HEK293 (cell line): ENCODE results near the gene ITPKC.

Experiments used
- HOXD13 ChIP-seq: sonication (generic); formaldehyde crosslinking; IDR thresholded peaks from 2 replicates; pipeline ENCODE4 v1.8.0; 2022; ENCODE audit warnings: missing genetic modification reagents, borderline replicate concordance
- SCRT2 ChIP-seq: fragments of 450-650 bp; formaldehyde crosslinking; IDR thresholded peaks from 2 replicates; pipeline ENCODE4 v1.5.1; 2016; ENCODE audit warnings: missing biosample characterization, missing genetic modification characterization
- ZEB2 ChIP-seq: fragments of 450-650 bp; formaldehyde crosslinking; IDR thresholded peaks from 2 replicates; pipeline ENCODE4 v1.5.1; 2016; ENCODE audit warnings: missing biosample characterization, missing genetic modification characterization
- ZNF19 ChIP-seq: fragments of 450-650 bp; formaldehyde crosslinking; IDR thresholded peaks from 2 replicates; pipeline ENCODE4; 2016; ENCODE audit warnings: missing biosample characterization, missing genetic modification characterization, low read depth
- ZNF221 ChIP-seq: fragments of 450-650 bp; formaldehyde crosslinking; IDR thresholded peaks from 2 replicates; pipeline ENCODE4 v1.5.1; 2017; ENCODE audit warnings: missing biosample characterization, missing genetic modification characterization, borderline replicate concordance
- ZNF23 ChIP-seq: fragments of 450-650 bp; formaldehyde crosslinking; IDR thresholded peaks from 2 replicates; pipeline ENCODE4 v1.5.1; 2016; ENCODE audit warnings: missing biosample characterization, missing genetic modification characterization, borderline replicate concordance
- ZNF311 ChIP-seq: fragments of 450-650 bp; formaldehyde crosslinking; IDR thresholded peaks from 2 replicates; pipeline ENCODE4 v1.5.1; 2017; ENCODE audit warnings: missing biosample characterization, missing genetic modification characterization, borderline replicate concordance
- ZNF404 ChIP-seq: fragments of 450-650 bp; formaldehyde crosslinking; IDR thresholded peaks from 2 replicates; pipeline ENCODE4 v1.5.1; 2017; ENCODE audit warnings: missing biosample characterization, missing genetic modification characterization
- ZNF473 ChIP-seq: fragments of 450-650 bp; formaldehyde crosslinking; IDR thresholded peaks from 2 replicates; pipeline ENCODE4 v1.5.1; 2017; ENCODE audit warnings: missing biosample characterization, missing genetic modification characterization
- ZNF501 ChIP-seq: fragments of 450-650 bp; formaldehyde crosslinking; IDR thresholded peaks from 2 replicates; pipeline ENCODE4 v1.5.1; 2016; ENCODE audit warnings: missing biosample characterization, missing genetic modification characterization
- ZNF555 ChIP-seq: fragments of 450-650 bp; formaldehyde crosslinking; conservative IDR thresholded peaks from 2 replicates; pipeline ENCODE4 v1.5.1; 2017; ENCODE audit warnings: missing biosample characterization, mild to moderate bottlenecking, missing genetic modification characterization, inconsistent platforms
- ZNF558 ChIP-seq: fragments of 450-650 bp; formaldehyde crosslinking; IDR thresholded peaks from 2 replicates; pipeline ENCODE4 v1.5.1; 2016; ENCODE audit warnings: missing biosample characterization, missing genetic modification characterization
- ZXDB ChIP-seq: fragments of 450-650 bp; formaldehyde crosslinking; IDR thresholded peaks from 2 replicates; pipeline ENCODE4 v1.5.1; 2016; ENCODE audit warnings: missing biosample characterization, missing genetic modification characterization
- TF ChIP-seq, protein P1 (sequence below): fragments of 450-650 bp; formaldehyde crosslinking; IDR thresholded peaks from 2 replicates; pipeline ENCODE4 v1.5.1; 2016; ENCODE audit warnings: missing biosample characterization, missing genetic modification characterization, low read depth
- TF ChIP-seq, protein P2 (sequence below): fragments of 450-650 bp; formaldehyde crosslinking; IDR thresholded peaks from 2 replicates; pipeline ENCODE4 v1.5.1; 2016; ENCODE audit warnings: missing biosample characterization, missing genetic modification characterization
- TF ChIP-seq, protein P3 (sequence below): fragments of 450-650 bp; formaldehyde crosslinking; IDR thresholded peaks from 2 replicates; pipeline ENCODE4 v1.5.1; 2017; ENCODE audit warnings: missing biosample characterization, missing genetic modification characterization
- TF ChIP-seq, protein P4 (sequence below): fragments of 450-650 bp; formaldehyde crosslinking; IDR thresholded peaks from 2 replicates; pipeline ENCODE4 v1.5.1; 2016; ENCODE audit warnings: missing biosample characterization, missing genetic modification characterization
- TF ChIP-seq, protein P5 (sequence below): fragments of 450-650 bp; formaldehyde crosslinking; IDR thresholded peaks from 2 replicates; pipeline ENCODE4 v1.5.1; 2017; ENCODE audit warnings: missing biosample characterization, missing genetic modification characterization
- TF ChIP-seq, protein P6 (sequence below): fragments of 450-650 bp; formaldehyde crosslinking; IDR thresholded peaks from 2 replicates; pipeline ENCODE4 v1.5.1; 2017; ENCODE audit warnings: missing biosample characterization, missing genetic modification characterization
- TF ChIP-seq, protein P7 (sequence below): fragments of 450-650 bp; formaldehyde crosslinking; IDR thresholded peaks from 2 replicates; pipeline ENCODE4 v1.5.1; 2016; ENCODE audit warnings: missing biosample characterization, missing genetic modification characterization, low read depth
- TF ChIP-seq, protein P8 (sequence below): fragments of 450-650 bp; formaldehyde crosslinking; IDR thresholded peaks from 2 replicates; pipeline ENCODE4 v1.5.1; 2016; ENCODE audit warnings: missing biosample characterization, missing genetic modification characterization
- TF ChIP-seq, protein P9 (sequence below): fragments of 450-650 bp; formaldehyde crosslinking; IDR thresholded peaks from 2 replicates; pipeline ENCODE4 v1.5.1; 2016; ENCODE audit warnings: missing biosample characterization, missing genetic modification characterization

The ITPKC gene

DNA sequence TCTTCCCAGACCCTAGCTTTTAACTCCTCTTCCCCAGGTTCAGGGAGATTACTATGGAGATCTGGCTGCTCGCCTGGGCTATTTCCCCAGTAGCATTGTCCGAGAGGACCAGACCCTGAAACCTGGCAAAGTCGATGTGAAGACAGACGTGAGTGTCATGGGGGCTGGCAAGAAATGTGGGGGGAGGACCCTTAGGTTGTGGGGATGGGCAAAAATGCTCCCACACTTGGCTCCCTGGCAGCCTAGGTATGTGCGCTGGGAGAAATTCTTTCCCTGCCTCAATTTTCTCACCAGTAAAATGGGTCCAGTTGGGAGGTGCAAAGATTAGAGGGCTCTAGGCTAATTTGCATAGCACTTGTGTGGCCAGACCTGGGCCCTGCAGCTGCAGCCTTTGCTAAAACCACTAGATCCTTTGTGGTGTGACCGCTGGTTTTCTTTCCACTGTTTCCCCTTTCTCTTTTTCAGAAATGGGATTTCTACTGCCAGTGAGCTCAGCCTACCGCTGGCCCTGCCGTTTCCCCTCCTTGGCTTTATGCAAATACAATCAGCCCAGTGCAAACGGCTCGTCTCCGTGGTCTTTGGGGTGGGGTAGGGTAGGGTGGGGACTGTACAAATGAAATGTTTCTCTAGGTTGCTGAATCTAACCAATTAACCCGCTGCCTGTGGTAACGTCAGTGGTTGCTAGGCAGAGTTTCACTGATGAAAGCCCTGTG is 60.2 kb downstream of the ITPKC start (continued):
- 0 out of 2 replicates have a peak, but pooled peaks have one; percentile 44 for TF ChIP-seq ZNF558 (tag by site-specific recombination)
- no peak for TF ChIP-seq ZNF19
- TF ChIP-seq, protein P1, sequence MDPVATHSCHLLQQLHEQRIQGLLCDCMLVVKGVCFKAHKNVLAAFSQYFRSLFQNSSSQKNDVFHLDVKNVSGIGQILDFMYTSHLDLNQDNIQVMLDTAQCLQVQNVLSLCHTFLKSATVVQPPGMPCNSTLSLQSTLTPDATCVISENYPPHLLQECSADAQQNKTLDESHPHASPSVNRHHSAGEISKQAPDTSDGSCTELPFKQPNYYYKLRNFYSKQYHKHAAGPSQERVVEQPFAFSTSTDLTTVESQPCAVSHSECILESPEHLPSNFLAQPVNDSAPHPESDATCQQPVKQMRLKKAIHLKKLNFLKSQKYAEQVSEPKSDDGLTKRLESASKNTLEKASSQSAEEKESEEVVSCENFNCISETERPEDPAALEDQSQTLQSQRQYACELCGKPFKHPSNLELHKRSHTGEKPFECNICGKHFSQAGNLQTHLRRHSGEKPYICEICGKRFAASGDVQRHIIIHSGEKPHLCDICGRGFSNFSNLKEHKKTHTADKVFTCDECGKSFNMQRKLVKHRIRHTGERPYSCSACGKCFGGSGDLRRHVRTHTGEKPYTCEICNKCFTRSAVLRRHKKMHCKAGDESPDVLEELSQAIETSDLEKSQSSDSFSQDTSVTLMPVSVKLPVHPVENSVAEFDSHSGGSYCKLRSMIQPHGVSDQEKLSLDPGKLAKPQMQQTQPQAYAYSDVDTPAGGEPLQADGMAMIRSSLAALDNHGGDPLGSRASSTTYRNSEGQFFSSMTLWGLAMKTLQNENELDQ (tag by site-specific recombination): no peak
- no peak for TF ChIP-seq ZNF555 (tag by site-specific recombination)
- no peak for TF ChIP-seq SCRT2
- TF ChIP-seq, protein P2, sequence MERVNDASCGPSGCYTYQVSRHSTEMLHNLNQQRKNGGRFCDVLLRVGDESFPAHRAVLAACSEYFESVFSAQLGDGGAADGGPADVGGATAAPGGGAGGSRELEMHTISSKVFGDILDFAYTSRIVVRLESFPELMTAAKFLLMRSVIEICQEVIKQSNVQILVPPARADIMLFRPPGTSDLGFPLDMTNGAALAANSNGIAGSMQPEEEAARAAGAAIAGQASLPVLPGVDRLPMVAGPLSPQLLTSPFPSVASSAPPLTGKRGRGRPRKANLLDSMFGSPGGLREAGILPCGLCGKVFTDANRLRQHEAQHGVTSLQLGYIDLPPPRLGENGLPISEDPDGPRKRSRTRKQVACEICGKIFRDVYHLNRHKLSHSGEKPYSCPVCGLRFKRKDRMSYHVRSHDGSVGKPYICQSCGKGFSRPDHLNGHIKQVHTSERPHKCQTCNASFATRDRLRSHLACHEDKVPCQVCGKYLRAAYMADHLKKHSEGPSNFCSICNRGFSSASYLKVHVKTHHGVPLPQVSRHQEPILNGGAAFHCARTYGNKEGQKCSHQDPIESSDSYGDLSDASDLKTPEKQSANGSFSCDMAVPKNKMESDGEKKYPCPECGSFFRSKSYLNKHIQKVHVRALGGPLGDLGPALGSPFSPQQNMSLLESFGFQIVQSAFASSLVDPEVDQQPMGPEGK (tag by site-specific recombination): no peak; the same call in 1 of the 2 replicates
- TF ChIP-seq ZXDB (tag by site-specific recombination): 0 out of 2 replicates have a peak, but pooled peaks have one; percentile 12
- no peak for TF ChIP-seq ZNF311 (tag by site-specific recombination)
- TF ChIP-seq, protein P3, sequence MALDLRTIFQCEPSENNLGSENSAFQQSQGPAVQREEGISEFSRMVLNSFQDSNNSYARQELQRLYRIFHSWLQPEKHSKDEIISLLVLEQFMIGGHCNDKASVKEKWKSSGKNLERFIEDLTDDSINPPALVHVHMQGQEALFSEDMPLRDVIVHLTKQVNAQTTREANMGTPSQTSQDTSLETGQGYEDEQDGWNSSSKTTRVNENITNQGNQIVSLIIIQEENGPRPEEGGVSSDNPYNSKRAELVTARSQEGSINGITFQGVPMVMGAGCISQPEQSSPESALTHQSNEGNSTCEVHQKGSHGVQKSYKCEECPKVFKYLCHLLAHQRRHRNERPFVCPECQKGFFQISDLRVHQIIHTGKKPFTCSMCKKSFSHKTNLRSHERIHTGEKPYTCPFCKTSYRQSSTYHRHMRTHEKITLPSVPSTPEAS: no peak; the same call in 1 of the 2 replicates
- TF ChIP-seq, protein P4, sequence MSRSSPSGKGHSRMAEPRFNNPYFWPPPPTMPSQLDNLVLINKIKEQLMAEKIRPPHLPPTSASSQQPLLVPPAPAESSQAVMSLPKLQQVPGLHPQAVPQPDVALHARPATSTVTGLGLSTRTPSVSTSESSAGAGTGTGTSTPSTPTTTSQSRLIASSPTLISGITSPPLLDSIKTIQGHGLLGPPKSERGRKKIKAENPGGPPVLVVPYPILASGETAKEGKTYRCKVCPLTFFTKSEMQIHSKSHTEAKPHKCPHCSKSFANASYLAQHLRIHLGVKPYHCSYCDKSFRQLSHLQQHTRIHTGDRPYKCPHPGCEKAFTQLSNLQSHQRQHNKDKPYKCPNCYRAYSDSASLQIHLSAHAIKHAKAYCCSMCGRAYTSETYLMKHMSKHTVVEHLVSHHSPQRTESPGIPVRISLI (tag by site-specific recombination): no peak
- TF ChIP-seq ZNF501 (tag by site-specific recombination): no peak
- TF ChIP-seq, protein P5, sequence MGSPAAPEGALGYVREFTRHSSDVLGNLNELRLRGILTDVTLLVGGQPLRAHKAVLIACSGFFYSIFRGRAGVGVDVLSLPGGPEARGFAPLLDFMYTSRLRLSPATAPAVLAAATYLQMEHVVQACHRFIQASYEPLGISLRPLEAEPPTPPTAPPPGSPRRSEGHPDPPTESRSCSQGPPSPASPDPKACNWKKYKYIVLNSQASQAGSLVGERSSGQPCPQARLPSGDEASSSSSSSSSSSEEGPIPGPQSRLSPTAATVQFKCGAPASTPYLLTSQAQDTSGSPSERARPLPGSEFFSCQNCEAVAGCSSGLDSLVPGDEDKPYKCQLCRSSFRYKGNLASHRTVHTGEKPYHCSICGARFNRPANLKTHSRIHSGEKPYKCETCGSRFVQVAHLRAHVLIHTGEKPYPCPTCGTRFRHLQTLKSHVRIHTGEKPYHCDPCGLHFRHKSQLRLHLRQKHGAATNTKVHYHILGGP (tag by site-specific recombination): no peak
- no peak for TF ChIP-seq ZEB2
- TF ChIP-seq, protein P6, sequence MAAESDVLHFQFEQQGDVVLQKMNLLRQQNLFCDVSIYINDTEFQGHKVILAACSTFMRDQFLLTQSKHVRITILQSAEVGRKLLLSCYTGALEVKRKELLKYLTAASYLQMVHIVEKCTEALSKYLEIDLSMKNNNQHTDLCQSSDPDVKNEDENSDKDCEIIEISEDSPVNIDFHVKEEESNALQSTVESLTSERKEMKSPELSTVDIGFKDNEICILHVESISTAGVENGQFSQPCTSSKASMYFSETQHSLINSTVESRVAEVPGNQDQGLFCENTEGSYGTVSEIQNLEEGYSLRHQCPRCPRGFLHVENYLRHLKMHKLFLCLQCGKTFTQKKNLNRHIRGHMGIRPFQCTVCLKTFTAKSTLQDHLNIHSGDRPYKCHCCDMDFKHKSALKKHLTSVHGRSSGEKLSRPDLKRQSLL (tag by site-specific recombination): 0 out of 2 replicates have a peak, but pooled peaks have one; percentile 35
- TF ChIP-seq ZNF221 (tag by site-specific recombination): no peak
- TF ChIP-seq, protein P7, sequence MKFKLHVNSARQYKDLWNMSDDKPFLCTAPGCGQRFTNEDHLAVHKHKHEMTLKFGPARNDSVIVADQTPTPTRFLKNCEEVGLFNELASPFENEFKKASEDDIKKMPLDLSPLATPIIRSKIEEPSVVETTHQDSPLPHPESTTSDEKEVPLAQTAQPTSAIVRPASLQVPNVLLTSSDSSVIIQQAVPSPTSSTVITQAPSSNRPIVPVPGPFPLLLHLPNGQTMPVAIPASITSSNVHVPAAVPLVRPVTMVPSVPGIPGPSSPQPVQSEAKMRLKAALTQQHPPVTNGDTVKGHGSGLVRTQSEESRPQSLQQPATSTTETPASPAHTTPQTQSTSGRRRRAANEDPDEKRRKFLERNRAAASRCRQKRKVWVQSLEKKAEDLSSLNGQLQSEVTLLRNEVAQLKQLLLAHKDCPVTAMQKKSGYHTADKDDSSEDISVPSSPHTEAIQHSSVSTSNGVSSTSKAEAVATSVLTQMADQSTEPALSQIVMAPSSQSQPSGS (tag by site-specific recombination): no peak
- TF ChIP-seq ZNF404: no peak
- TF ChIP-seq, protein P8, sequence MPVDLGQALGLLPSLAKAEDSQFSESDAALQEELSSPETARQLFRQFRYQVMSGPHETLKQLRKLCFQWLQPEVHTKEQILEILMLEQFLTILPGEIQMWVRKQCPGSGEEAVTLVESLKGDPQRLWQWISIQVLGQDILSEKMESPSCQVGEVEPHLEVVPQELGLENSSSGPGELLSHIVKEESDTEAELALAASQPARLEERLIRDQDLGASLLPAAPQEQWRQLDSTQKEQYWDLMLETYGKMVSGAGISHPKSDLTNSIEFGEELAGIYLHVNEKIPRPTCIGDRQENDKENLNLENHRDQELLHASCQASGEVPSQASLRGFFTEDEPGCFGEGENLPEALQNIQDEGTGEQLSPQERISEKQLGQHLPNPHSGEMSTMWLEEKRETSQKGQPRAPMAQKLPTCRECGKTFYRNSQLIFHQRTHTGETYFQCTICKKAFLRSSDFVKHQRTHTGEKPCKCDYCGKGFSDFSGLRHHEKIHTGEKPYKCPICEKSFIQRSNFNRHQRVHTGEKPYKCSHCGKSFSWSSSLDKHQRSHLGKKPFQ (tag by site-specific recombination): no peak
- no peak for TF ChIP-seq ZNF473 (tag by site-specific recombination)
- TF ChIP-seq, protein P9, sequence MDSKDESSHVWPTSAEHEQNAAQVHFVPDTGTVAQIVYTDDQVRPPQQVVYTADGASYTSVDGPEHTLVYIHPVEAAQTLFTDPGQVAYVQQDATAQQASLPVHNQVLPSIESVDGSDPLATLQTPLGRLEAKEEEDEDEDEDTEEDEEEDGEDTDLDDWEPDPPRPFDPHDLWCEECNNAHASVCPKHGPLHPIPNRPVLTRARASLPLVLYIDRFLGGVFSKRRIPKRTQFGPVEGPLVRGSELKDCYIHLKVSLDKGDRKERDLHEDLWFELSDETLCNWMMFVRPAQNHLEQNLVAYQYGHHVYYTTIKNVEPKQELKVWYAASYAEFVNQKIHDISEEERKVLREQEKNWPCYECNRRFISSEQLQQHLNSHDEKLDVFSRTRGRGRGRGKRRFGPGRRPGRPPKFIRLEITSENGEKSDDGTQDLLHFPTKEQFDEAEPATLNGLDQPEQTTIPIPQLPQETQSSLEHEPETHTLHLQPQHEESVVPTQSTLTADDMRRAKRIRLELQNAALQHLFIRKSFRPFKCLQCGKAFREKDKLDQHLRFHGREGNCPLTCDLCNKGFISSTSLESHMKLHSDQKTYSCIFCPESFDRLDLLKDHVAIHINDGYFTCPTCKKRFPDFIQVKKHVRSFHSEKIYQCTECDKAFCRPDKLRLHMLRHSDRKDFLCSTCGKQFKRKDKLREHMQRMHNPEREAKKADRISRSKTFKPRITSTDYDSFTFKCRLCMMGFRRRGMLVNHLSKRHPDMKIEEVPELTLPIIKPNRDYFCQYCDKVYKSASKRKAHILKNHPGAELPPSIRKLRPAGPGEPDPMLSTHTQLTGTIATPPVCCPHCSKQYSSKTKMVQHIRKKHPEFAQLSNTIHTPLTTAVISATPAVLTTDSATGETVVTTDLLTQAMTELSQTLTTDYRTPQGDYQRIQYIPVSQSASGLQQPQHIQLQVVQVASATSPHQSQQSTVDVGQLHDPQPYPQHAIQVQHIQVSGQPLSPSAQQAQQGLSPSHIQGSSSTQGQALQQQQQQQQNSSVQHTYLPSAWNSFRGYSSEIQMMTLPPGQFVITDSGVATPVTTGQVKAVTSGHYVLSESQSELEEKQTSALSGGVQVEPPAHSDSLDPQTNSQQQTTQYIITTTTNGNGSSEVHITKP (tag by site-specific recombination): no peak
- TF ChIP-seq ZNF23 (tag by site-specific recombination): no peak
- TF ChIP-seq HOXD13: no peak
